IPS DF 6.9 (cell line): ENCODE results near the gene APBA1.

Experiments used
- DNase-seq: peaks from one replicate; pipeline ENCODE4 v3.0.0-alpha.2; 2013; ENCODE audit warnings: low read depth, low spot score
- H3K27ac ChIP-seq: one replicate; pipeline ENCODE4 v1.5.1; 2013; ENCODE audit warnings: low read length, control low read depth
- H3K27me3 ChIP-seq: 2 replicates; pipeline ENCODE4 v1.6.1; 2013; ENCODE audit warnings: mild to moderate bottlenecking, low read length; ENCODE audit not compliant: control insufficient read depth, insufficient read depth
- H3K36me3 ChIP-seq: 2 replicates; pipeline ENCODE4 v1.6.1; 2013; ENCODE audit warnings: low read length; ENCODE audit not compliant: control insufficient read depth, insufficient read depth
- H3K4me1 ChIP-seq: 2 replicates; pipeline ENCODE4 v1.6.1; 2013; ENCODE audit warnings: low read length; ENCODE audit not compliant: control insufficient read depth, insufficient read depth
- H3K4me3 ChIP-seq: 2 replicates; pipeline ENCODE4 v1.5.1; 2013; ENCODE audit warnings: mild to moderate bottlenecking, low read length
- H3K9me3 ChIP-seq: 2 replicates; pipeline ENCODE4 v1.6.1; 2013; ENCODE audit warnings: low read length, inconsistent platforms; ENCODE audit not compliant: control insufficient read depth, insufficient read depth
- WGBS: extraction: QIAGEN DNeasy Blood & Tissue Kit; methylation state at CpG from one replicate; pipeline ENCODE4 v1.1.7; 2013; ENCODE audit warnings: mixed read lengths, missing lambda C conversion rate; ENCODE audit not compliant: insufficient read length, insufficient coverage; 5-methylcytosine and 5-hydroxymethylcytosine counted together

APBA1 gene

DNA sequence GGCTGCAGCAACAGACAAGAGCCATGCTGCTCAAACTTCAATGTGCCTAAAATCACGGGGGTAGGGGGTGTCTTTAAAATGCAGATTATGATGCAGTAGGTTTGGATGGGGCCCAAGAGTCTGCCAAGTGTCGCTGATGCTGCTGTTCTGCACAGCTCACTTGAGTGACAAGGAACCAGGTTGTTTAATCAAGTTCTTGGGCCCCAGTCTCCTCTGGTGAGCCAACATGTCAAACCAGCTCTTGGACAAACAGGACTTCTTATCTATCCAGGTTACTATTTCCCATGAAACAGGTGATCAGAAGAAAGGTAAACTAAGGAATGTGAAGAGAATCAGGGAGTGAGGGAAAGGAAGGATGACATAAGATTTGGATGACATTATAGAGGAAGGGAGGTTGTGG is 78.0 kb downstream of the APBA1 start:
- Histone ChIP-seq H3K4me3 (no peak overlapping the region), H3K4me1 (no peaks in the 10 kb centered on the region), H3K27me3 (no peaks in the 10 kb centered on the region), H3K27ac (no peak overlapping the region), H3K9me3 (no peaks in the 10 kb centered on the region), H3K36me3 (no peaks in the 10 kb centered on the region)
- no peak for DNase-seq
- no CpG with 5 or more reads among the region's 2 CpGs for WGBS

- Histone ChIP-seq H3K36me3 (no peaks in the 10 kb centered on the region), H3K4me1 (no peaks in the 10 kb centered on the region), H3K9me3 (no peaks in the 10 kb centered on the region), H3K4me3 (no peak overlapping the region), H3K27me3 (no peaks in the 10 kb centered on the region), H3K27ac (no peak overlapping the region)
- no CpG with 5 or more reads among the region's 5 CpGs for WGBS
- DNase-seq: no peak
Measured at GRCh38 chr9:69593756-69594155, 78.4 kb downstream of the APBA1 start.

DNA sequence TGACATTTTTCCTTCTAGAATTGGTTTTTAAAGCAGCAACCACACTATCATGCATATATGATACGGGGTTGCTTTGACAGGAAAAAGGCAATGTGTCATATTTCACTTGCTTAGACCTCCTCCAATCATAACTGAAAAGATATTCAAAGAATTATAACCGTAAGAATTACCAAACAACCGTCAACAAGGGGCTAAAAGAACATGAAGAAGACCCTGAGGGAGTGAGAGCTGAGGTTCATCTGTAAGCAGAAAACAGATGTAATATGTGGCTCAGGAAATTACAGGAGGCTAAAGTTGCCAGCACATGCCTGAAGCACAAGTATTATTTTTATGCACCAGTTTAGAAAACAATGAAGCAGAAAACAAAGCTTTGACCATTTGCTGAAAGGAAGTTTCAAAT is 78.9 kb downstream of the APBA1 start:
- no peak overlapping the region for H3K27ac ChIP-seq
- WGBS: no CpG with 5 or more reads among the region's 3 CpGs
- DNase-seq: no peak
- no peaks in the 10 kb centered on the region for H3K9me3 ChIP-seq
- H3K4me3 ChIP-seq: no peak overlapping the region
- H3K4me1 ChIP-seq: no peaks in the 10 kb centered on the region
- no peaks in the 10 kb centered on the region for H3K36me3 ChIP-seq
- H3K27me3 ChIP-seq: no peaks in the 10 kb centered on the region

- no peaks in the 10 kb centered on the region for H3K9me3 ChIP-seq
- H3K27ac ChIP-seq: no peak overlapping the region
- no peaks in the 10 kb centered on the region for H3K36me3 ChIP-seq
- no peaks in the 10 kb centered on the region for H3K4me1 ChIP-seq
- no peak for DNase-seq
- no peaks in the 10 kb centered on the region for H3K27me3 ChIP-seq
- WGBS: no CpG with 5 or more reads among the region's 5 CpGs
- no peak overlapping the region for H3K4me3 ChIP-seq
Measured at GRCh38 chr9:69590266-69590665, 81.9 kb downstream of the APBA1 start.

DNA sequence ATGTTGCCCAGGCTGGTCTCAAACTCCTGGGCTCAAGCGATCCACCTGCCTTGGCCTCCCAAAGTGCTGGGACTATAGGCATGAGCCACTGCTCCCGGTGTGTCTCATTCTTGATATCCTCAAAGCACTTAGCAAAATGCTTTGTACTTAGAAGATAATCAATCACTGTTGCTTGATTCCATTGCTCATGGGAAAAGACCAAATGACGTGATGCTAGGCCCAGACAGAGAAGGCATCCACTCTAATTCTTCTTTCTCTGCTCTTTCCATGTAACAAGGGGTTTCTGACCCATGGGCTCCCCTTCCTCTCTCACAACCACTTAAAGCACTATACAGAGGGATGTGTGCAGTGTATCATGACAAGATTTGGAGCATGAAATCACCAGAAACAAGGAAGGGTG is 83.0 kb downstream of the APBA1 start:
- Histone ChIP-seq H3K9me3 (no peaks in the 10 kb centered on the region), H3K36me3 (no peaks in the 10 kb centered on the region), H3K27me3 (no peaks in the 10 kb centered on the region), H3K27ac (no peak overlapping the region), H3K4me3 (no peak overlapping the region), H3K4me1 (no peaks in the 10 kb centered on the region)
- no CpG with 5 or more reads among the region's 3 CpGs for WGBS
- no peak for DNase-seq

GRCh38 chr9:69585571-69585970 is 86.6 kb downstream of the APBA1 start:
- H3K4me3 ChIP-seq: no peak overlapping the region
- no peaks in the 10 kb centered on the region for H3K4me1 ChIP-seq
- H3K36me3 ChIP-seq: no peaks in the 10 kb centered on the region
- H3K27me3 ChIP-seq: peaks cover 11% of the 10 kb centered on the region; the same call in 1 of the 2 replicates
- DNase-seq: no peak
- H3K9me3 ChIP-seq: no peaks in the 10 kb centered on the region
- no peak overlapping the region for H3K27ac ChIP-seq
- WGBS: no CpG with 5 or more reads among the region's 2 CpGs

DNA sequence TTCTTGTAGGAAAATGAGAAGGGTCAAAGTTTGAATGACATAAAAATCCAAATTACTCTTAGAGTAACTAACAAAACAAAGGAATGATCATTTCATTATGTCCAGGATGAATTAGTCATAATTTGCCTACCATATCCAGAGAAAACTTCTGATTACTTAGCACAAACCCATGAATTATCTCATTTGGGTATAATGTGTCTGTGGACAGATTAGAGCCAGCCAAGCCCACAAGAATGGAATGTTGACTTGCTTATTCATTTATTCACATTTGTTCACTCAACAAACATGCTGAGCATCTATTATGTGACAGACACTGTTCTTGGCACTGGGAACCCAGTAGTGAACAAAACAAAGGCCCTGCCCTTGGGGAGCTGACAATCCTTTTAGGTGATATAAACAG is 87.4 kb downstream of the APBA1 start:
- no peaks in the 10 kb centered on the region for H3K9me3 ChIP-seq
- H3K27me3 ChIP-seq: peaks cover 12% of the 10 kb centered on the region; the same call in 1 of the 2 replicates
- no peak for DNase-seq
- no peaks in the 10 kb centered on the region for H3K4me1 ChIP-seq
- no peak overlapping the region for H3K4me3 ChIP-seq
- no peak overlapping the region for H3K27ac ChIP-seq
- no peaks in the 10 kb centered on the region for H3K36me3 ChIP-seq

DNA sequence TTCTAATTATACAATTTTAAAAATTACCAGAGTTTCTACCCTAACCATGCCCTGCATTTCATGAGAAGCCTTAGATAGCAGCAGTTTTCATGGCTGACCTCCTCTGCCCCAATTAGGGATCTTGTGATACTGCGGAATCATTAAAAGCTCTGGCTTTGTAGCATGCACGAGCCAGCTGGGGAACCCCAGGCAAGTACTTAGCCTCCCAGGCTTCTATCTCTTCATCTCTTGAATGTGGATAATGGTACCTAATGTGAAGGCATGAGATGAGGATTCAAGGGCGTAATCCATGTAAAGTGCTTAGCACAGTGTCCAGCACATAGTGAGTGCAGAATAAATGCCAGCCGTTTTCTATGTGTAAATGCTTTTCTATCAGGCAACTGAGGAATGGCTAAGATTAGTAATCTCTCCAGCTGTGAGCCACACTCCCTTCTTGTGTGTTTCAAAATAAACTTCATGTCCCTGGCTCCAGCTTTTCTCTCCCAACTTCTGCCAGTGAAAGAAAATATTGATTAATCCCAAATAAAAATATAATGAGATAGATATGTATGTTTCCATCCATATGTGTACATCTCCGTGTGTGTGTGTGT is 88.4 kb downstream of the APBA1 start:
- DNase-seq: no peak
- Histone ChIP-seq H3K4me1 (no peaks in the 10 kb centered on the region), H3K36me3 (no peaks in the 10 kb centered on the region), H3K27ac (no peak overlapping the region), H3K4me3 (no peak overlapping the region), H3K27me3 (peaks cover 12% of the 10 kb centered on the region; the same call in 1 of the 2 replicates), H3K9me3 (no peaks in the 10 kb centered on the region)
- WGBS: no CpG with 5 or more reads among the region's 5 CpGs

GRCh38 chr9:69582544-69583297 is 89.5 kb downstream of the APBA1 start:
- Histone ChIP-seq H3K27ac (no peak overlapping the region), H3K27me3 (peaks cover 12% of the 10 kb centered on the region; the same call in 1 of the 2 replicates), H3K36me3 (no peaks in the 10 kb centered on the region), H3K4me1 (no peaks in the 10 kb centered on the region), H3K4me3 (no peak overlapping the region), H3K9me3 (no peaks in the 10 kb centered on the region)
- DNase-seq: no peak
- WGBS: no CpG with 5 or more reads among the region's 4 CpGs

DNA sequence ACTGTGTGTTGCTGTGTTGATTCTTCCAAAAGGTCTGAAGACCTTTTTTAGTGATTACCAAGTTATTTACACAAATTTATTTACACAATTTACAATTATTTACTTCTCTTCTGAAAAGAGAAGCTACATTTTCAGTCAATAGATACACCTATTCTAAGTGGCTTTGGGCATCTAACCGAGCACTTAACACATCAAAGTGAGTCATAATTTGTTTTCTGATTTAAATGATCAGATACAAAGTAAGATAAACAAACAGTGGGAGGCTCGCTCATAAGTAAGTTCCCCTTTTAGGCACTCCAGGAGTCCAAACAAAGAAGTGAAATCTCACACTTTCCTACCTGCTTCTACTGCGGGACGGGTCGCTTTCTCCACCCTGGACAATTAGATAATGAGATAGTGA is 90.2 kb downstream of the APBA1 start:
- no peaks in the 10 kb centered on the region for H3K9me3 ChIP-seq
- H3K27ac ChIP-seq: no peak overlapping the region
- DNase-seq: no peak
- no peak overlapping the region for H3K4me3 ChIP-seq
- H3K27me3 ChIP-seq: peaks cover 12% of the 10 kb centered on the region; the same call in 1 of the 2 replicates
- H3K4me1 ChIP-seq: no peaks in the 10 kb centered on the region
- no CpG with 5 or more reads among the region's 5 CpGs for WGBS
- H3K36me3 ChIP-seq: no peaks in the 10 kb centered on the region
